HCT116 (cell line): ENCODE data around the gene GPX8. TPM values are rescaled to one million over a fixed set of nuclear protein-coding genes. Genes with fewer than 3 reads are reported as not detected.

ENCODE experiments used
- ATAC-seq: fragments of 200-7000 bp; cut with Tn5 transposase; 2 replicates; pipeline ENCODE4 v1.9.1; 2020; ENCODE audit warnings: mild to moderate bottlenecking, moderate library complexity
- BruUV-seq: library from RNA; stranded (reverse); fragments of 400-500 nt; replicated peaks from 2 replicates; lab custom pipeline; 2021; lab: Mats Ljungman, UMichigan
- CTCF ChIA-PET: fragments of 300-600 bp; sonication (Branson Sonifier 250); formaldehyde crosslinking; loops from one replicate; lab custom pipeline; 2021; ENCODE audit warnings: antibody characterized with exemption; lab: Charles Lee
- POLR2A ChIA-PET: fragments of 300-600, 350-600 bp; sonication (Branson Sonifier 250); formaldehyde crosslinking; loops from one replicate; lab custom pipeline; 2021; ENCODE audit warnings: antibody characterized with exemption; lab: Charles Lee
- RAD21 ChIA-PET, 2 experiments: fragments of 300-600 bp; sonication (Branson Sonifier 250); formaldehyde crosslinking; loops; one replicate each; lab custom pipeline; 2023; ENCODE audit warnings: low total read pairs in 2 of 2; ENCODE audit not compliant: uncharacterized antibody in 2 of 2, unreplicated experiment in 2 of 2, low non-redundant PET in 1 of 2; lab: Charles Lee
- DNase-seq: peaks from one replicate; pipeline ENCODE4 v3.0.0-alpha.2; 2010; ENCODE audit warnings: low read depth, low spot score
- H2AFZ ChIP-seq: fragments of 200-600 bp; shearing (Covaris generic), sonication (generic); 2 replicates; pipeline ENCODE4 v1.6.1; 2017; ENCODE audit warnings: low read depth, mixed run types, mixed read lengths, antibody characterized with exemption, low read length; ENCODE audit not compliant: poor library complexity, severe bottlenecking
- H3K27ac ChIP-seq: 2 replicates; pipeline ENCODE4 v1.5.1; 2012; ENCODE audit warnings: low read depth, low read length
- H3K27me3 ChIP-seq: fragments of 200-600 bp; sonication (generic); 2 replicates; pipeline ENCODE4 v1.6.1; 2016; ENCODE audit warnings: mixed run types, low read length, mixed read lengths; ENCODE audit not compliant: insufficient read depth
- H3K36me3 ChIP-seq, 2 experiments: fragments of 200-500 bp in 1 of 2; fragments of 200-600 bp in 1 of 2; sonication (Bioruptor generic) in 1 of 2; sonication (generic) in 1 of 2; 2 replicates each; pipeline versions ENCODE4 v1.5.1 to v1.6.1; 2014 to 2016; ENCODE audit warnings: low read length in 2 of 2, inconsistent platforms in 1 of 2, mixed read lengths in 1 of 2, mixed run types in 1 of 2; ENCODE audit not compliant: insufficient read depth in 2 of 2, control insufficient read depth in 1 of 2
- H3K4me1 ChIP-seq, 2 experiments: fragments of 200-600 bp in 1 of 2; sonication (generic) in 1 of 2; 2 replicates each; pipeline versions ENCODE4 v1.5.1 to v1.6.1; 2012 to 2017; ENCODE audit warnings: low read length in 2 of 2, inconsistent platforms in 1 of 2, mild to moderate bottlenecking in 1 of 2, mixed read lengths in 1 of 2, mixed run types in 1 of 2, moderate library complexity in 1 of 2; ENCODE audit not compliant: insufficient read depth in 2 of 2, control insufficient read depth in 1 of 2
- H3K4me2 ChIP-seq: fragments of 200-600 bp; sonication (generic); 2 replicates; pipeline ENCODE4 v1.6.1; 2017; ENCODE audit warnings: mixed run types, low read length, mixed read lengths
- H3K4me3 ChIP-seq, 2 experiments: fragments of 200-600 bp in 1 of 2; sonication (generic) in 1 of 2; replicated peaks in 1 of 2; 2 replicates each; pipeline ENCODE4 v1.5.1; 2011 to 2016; ENCODE audit warnings: low read length in 2 of 2, control low read depth in 1 of 2, low read depth in 1 of 2, mild to moderate bottlenecking in 1 of 2, mixed read lengths in 1 of 2, mixed run types in 1 of 2
- H3K79me2 ChIP-seq: fragments of 200-600 bp; sonication (generic); 2 replicates; pipeline ENCODE4 v1.6.1; 2017; ENCODE audit warnings: mild to moderate bottlenecking, mixed run types, low read length, moderate library complexity, mixed read lengths; ENCODE audit not compliant: insufficient read depth
- H3K9ac ChIP-seq: fragments of 200-600 bp; sonication (generic); 2 replicates; pipeline ENCODE4 v1.6.1; 2016; ENCODE audit warnings: low read length, mixed read lengths
- H3K9me2 ChIP-seq: fragments of 200-600 bp; sonication (generic), shearing (Covaris generic); 2 replicates; pipeline ENCODE4 v1.6.1; 2017; ENCODE audit warnings: mixed run types, mild to moderate bottlenecking, moderate library complexity; ENCODE audit not compliant: insufficient read depth
- H3K9me3 ChIP-seq, 2 experiments: fragments of 200-500 bp in 1 of 2; fragments of 200-600 bp in 1 of 2; sonication (Bioruptor generic) in 1 of 2; sonication (generic) in 1 of 2; 2 replicates each; pipeline ENCODE4 v1.6.1; 2014 to 2017; ENCODE audit warnings: low read length in 2 of 2, mixed read lengths in 2 of 2, inconsistent platforms in 1 of 2, low read depth in 1 of 2, mild to moderate bottlenecking in 1 of 2, mixed run types in 1 of 2, moderate library complexity in 1 of 2; ENCODE audit not compliant: control insufficient read depth in 1 of 2, insufficient read depth in 1 of 2
- H4K20me1 ChIP-seq: fragments of 200-600 bp; sonication (generic), shearing (Covaris generic); 2 replicates; pipeline ENCODE4 v1.6.1; 2017; ENCODE audit warnings: mixed run types, mild to moderate bottlenecking, moderate library complexity; ENCODE audit not compliant: insufficient read depth
- CBX3 ChIP-seq: IDR thresholded peaks from 2 replicates; pipeline ENCODE4 v1.6.1; 2012; ENCODE audit warnings: low read depth
- CEBPB ChIP-seq: IDR thresholded peaks from 2 replicates; pipeline ENCODE4 v1.6.1; 2012; ENCODE audit warnings: low read depth
- EGR1 ChIP-seq: IDR thresholded peaks from 2 replicates; pipeline ENCODE4 v1.6.1; 2012; ENCODE audit warnings: low read depth
- EZH2phosphoT487 ChIP-seq: fragments of 200-600 bp; IDR thresholded peaks from 2 replicates; pipeline ENCODE4 v1.6.1; 2018; ENCODE audit warnings: antibody characterized with exemption, borderline replicate concordance
- FOSL1 ChIP-seq: IDR thresholded peaks from 2 replicates; pipeline ENCODE4 v1.6.1; 2012; ENCODE audit warnings: low read depth
- POLR2AphosphoS5 ChIP-seq: IDR thresholded peaks from 2 replicates; pipeline ENCODE4 v1.6.1; 2011; ENCODE audit warnings: mild to moderate bottlenecking, low read depth, low read length, moderate library complexity
- RAD21 ChIP-seq: IDR thresholded peaks from 2 replicates; pipeline ENCODE4 v1.6.1; 2012; ENCODE audit warnings: low read depth, mild to moderate bottlenecking
- SP1 ChIP-seq: IDR thresholded peaks from 2 replicates; pipeline ENCODE4 v1.6.1; 2012; ENCODE audit warnings: low read depth
- SRF ChIP-seq: IDR thresholded peaks from 2 replicates; pipeline ENCODE4 v1.6.1; 2012; ENCODE audit warnings: low read depth
- YY1 ChIP-seq: IDR thresholded peaks from 2 replicates; pipeline ENCODE4 v1.6.1; 2011; ENCODE audit warnings: low read length, low read depth, moderate library complexity, mild to moderate bottlenecking; ENCODE audit not compliant: insufficient replicate concordance; ENCODE audit errors: extremely low read depth
- ZFX ChIP-seq: fragments of 450-650 bp; IDR thresholded peaks from 2 replicates; pipeline ENCODE4 v1.6.1; 2017
- intact Hi-C: fragments of 100-400 bp; cut with micrococcal nuclease; formaldehyde crosslinking; loops from 2 replicates; pipeline ENCODE4 v1.10.0; 2022
- microRNA counts: library from miRNA; unstranded; fragments of <30 nt; microRNA quantifications from one replicate; lab custom pipeline; 2015
- microRNA-seq: library from miRNA; unstranded; fragments of <30 nt; microRNA quantifications from one replicate; pipeline ENCODE4, GENCODE V29; 2016; ENCODE audit warnings: borderline number of aligned reads
- total RNA-seq: library from RNA; stranded (reverse); gene quantifications from one replicate; pipeline ENCODE4 v1.2.1, GENCODE V29; 2021; ENCODE audit not compliant: unreplicated experiment
- TF ChIP-seq, protein P1 (sequence below): IDR thresholded peaks from 2 replicates; pipeline ENCODE4 v1.6.1; 2012; ENCODE audit warnings: low read depth
- TF ChIP-seq, protein P2 (sequence below): IDR thresholded peaks from 2 replicates; pipeline ENCODE4 v1.6.1; 2012

The GPX8 gene
- total RNA-seq, 1 experiment from 2014 or later, result 36.5 TPM

- Histone ChIP-seq H2AFZ (no peak overlapping the region), H3K27me3 (no peaks in the 10 kb centered on the region), H3K9me2 (0 out of 2 replicates have a peak, but pooled peaks cover 3% of the 10 kb centered on the region), H3K79me2 (no peaks in the 10 kb centered on the region), H3K36me3 (no peaks in the 10 kb centered on the region), H3K4me3 (no peak overlapping the region), H3K27ac (no peak overlapping the region), H3K4me1 (no peaks in the 10 kb centered on the region), H3K9ac (no peak overlapping the region), H3K9me3 (no peaks in the 10 kb centered on the region), H3K4me2 (no peak overlapping the region), H4K20me1 (no peaks in the 10 kb centered on the region)
- ChIA-PET RAD21 (no interaction called here), CTCF (no interaction called here), POLR2A (no interaction called here)
- no peak for TF ChIP-seq CBX3
- TF ChIP-seq YY1, result no peak
- TF ChIP-seq FOSL1, result no peak
- no peak for TF ChIP-seq SP1
- TF ChIP-seq SRF, result no peak
- no peak for TF ChIP-seq ZFX
- TF ChIP-seq, protein P1, sequence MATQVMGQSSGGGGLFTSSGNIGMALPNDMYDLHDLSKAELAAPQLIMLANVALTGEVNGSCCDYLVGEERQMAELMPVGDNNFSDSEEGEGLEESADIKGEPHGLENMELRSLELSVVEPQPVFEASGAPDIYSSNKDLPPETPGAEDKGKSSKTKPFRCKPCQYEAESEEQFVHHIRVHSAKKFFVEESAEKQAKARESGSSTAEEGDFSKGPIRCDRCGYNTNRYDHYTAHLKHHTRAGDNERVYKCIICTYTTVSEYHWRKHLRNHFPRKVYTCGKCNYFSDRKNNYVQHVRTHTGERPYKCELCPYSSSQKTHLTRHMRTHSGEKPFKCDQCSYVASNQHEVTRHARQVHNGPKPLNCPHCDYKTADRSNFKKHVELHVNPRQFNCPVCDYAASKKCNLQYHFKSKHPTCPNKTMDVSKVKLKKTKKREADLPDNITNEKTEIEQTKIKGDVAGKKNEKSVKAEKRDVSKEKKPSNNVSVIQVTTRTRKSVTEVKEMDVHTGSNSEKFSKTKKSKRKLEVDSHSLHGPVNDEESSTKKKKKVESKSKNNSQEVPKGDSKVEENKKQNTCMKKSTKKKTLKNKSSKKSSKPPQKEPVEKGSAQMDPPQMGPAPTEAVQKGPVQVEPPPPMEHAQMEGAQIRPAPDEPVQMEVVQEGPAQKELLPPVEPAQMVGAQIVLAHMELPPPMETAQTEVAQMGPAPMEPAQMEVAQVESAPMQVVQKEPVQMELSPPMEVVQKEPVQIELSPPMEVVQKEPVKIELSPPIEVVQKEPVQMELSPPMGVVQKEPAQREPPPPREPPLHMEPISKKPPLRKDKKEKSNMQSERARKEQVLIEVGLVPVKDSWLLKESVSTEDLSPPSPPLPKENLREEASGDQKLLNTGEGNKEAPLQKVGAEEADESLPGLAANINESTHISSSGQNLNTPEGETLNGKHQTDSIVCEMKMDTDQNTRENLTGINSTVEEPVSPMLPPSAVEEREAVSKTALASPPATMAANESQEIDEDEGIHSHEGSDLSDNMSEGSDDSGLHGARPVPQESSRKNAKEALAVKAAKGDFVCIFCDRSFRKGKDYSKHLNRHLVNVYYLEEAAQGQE, result no peak
- TF ChIP-seq POLR2AphosphoS5, result no peak
- TF ChIP-seq, protein P2, sequence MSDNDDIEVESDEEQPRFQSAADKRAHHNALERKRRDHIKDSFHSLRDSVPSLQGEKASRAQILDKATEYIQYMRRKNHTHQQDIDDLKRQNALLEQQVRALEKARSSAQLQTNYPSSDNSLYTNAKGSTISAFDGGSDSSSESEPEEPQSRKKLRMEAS, result no peak
- no peak for TF ChIP-seq EZH2phosphoT487
- no peak for TF ChIP-seq EGR1
- TF ChIP-seq CEBPB, result no peak
- TF ChIP-seq RAD21, result no peak
- BruUV-seq, result no TSS peak
- DNase-seq (no peak), ATAC-seq (no peak)
- intact Hi-C loops, result no loop called here
These were observed 51.4 kb downstream of the GPX8 start for GRCh38 chr5:55211184-55211874.

MicroRNA genes within 50 kb of the gene (microRNA counts, 767-probe panel; counts per million panel counts)
- microRNA hsa-miR-449a (lab: Ali Mortazavi, UCI) (not detected), microRNA hsa-miR-449b-5p (lab: Ali Mortazavi, UCI) (not detected), microRNA hsa-miR-449c-5p (lab: Ali Mortazavi, UCI) (not detected)

Small RNA genes lying within 50 kb of the gene (microRNA-seq; reads per million reads assigned to microRNA genes)
- gene MIR449A (254 reads per million, percentile 70 among the genes with 10 or more reads in this experiment), gene MIR449B (6.8 reads per million, percentile 17 among the genes with 10 or more reads in this experiment), gene MIR449C (16.1 reads per million, percentile 38 among the genes with 10 or more reads in this experiment)

Other genes starting within 250 kb of the GPX8 start
- gene ESM1, start 174.6 kb upstream of the GPX8 start, total RNA-seq, result not detected
- not detected for gene GZMK, start 135.9 kb upstream of the GPX8 start, total RNA-seq
- not detected for gene GZMA, start 57.5 kb upstream of the GPX8 start, total RNA-seq
- gene CDC20B, start 13.0 kb downstream of the GPX8 start, total RNA-seq, result not detected
- gene MCIDAS, start 67.1 kb downstream of the GPX8 start, total RNA-seq, result 6.4 TPM
- 12.1 TPM for gene CCNO, start 73.4 kb downstream of the GPX8 start, total RNA-seq
- 24.3 TPM for gene DHX29, start 147.5 kb downstream of the GPX8 start, total RNA-seq
- 101 TPM for gene MTREX, start 147.8 kb downstream of the GPX8 start, total RNA-seq